HepG2 (cell line): Measurements from ENCODE around the gene TMEM184B. TPM values are rescaled to one million over a fixed set of nuclear protein-coding genes. Genes with fewer than 3 reads are reported as not detected.

Source experiments
- ARNTL ChIP-seq: sonication (generic); formaldehyde crosslinking; IDR thresholded peaks from 2 replicates; pipeline ENCODE4 v1.4.0; 2020; ENCODE audit warnings: mild to moderate bottlenecking, missing genetic modification reagents
- BORCS8-MEF2B ChIP-seq: sonication (generic); formaldehyde crosslinking; IDR thresholded peaks from 2 replicates; pipeline ENCODE4 v1.8.0; 2022; ENCODE audit warnings: mild to moderate bottlenecking, missing genetic modification reagents
- FOXP1 ChIP-seq, 2 experiments: fragments of 450-650 bp in 1 of 2; IDR thresholded peaks; 2 replicates each; pipeline ENCODE4 v1.6.1; 2017 to 2018; ENCODE audit warnings: antibody characterized with exemption in 1 of 2
- GABPA ChIP-seq, 2 experiments: IDR thresholded peaks; 2 replicates each; pipeline ENCODE4 v1.6.1; 2011 to 2016; ENCODE audit warnings: low read depth in 2 of 2, low read length in 1 of 2, missing biosample characterization in 1 of 2, missing genetic modification characterization in 1 of 2
- GABPB1 ChIP-seq: IDR thresholded peaks from 2 replicates; pipeline ENCODE4 v1.6.1; 2016; ENCODE audit warnings: mild to moderate bottlenecking, missing genetic modification reagents, moderate library complexity, missing compliant biosample characterization
- GFI1 ChIP-seq: sonication (generic); formaldehyde crosslinking; IDR thresholded peaks from 2 replicates; pipeline ENCODE4 v1.5.0; 2020; ENCODE audit warnings: missing genetic modification reagents, mild to moderate bottlenecking, borderline replicate concordance
- LCORL ChIP-seq, 2 experiments: fragments of 450-650 bp in 1 of 2; sonication (generic) in 1 of 2; formaldehyde crosslinking in 1 of 2; IDR thresholded peaks; 2 replicates each; pipeline versions ENCODE4 v1.5.0 to v1.6.1; 2017 to 2020; ENCODE audit warnings: antibody characterized with exemption in 1 of 2, missing genetic modification reagents in 1 of 2
- MIER3 ChIP-seq: IDR thresholded peaks from 2 replicates; pipeline ENCODE4 v1.6.1; 2016; ENCODE audit warnings: missing compliant biosample characterization, borderline replicate concordance
- MTA1 ChIP-seq: sonication (generic); formaldehyde crosslinking; IDR thresholded peaks from 2 replicates; pipeline ENCODE4 v1.4.0; 2020; ENCODE audit warnings: missing genetic modification reagents, mild to moderate bottlenecking, borderline replicate concordance
- NCOR1 ChIP-seq: fragments of 200-600 bp; sonication (generic); IDR thresholded peaks from 2 replicates; pipeline ENCODE4 v1.7.0; 2017; ENCODE audit warnings: antibody characterized with exemption, low read length, borderline replicate concordance
- NFIC ChIP-seq: IDR thresholded peaks from 2 replicates; pipeline ENCODE4 v1.6.1; 2012; ENCODE audit warnings: mild to moderate bottlenecking, low read length, inconsistent platforms
- NFYC ChIP-seq: IDR thresholded peaks from 2 replicates; pipeline ENCODE4 v1.6.1; 2016; ENCODE audit warnings: missing genetic modification reagents, missing compliant biosample characterization
- NR2F2 ChIP-seq: IDR thresholded peaks from 2 replicates; pipeline ENCODE4 v1.6.1; 2012; ENCODE audit warnings: low read depth, inconsistent platforms, borderline replicate concordance
- PHF8 ChIP-seq: sonication (generic); formaldehyde crosslinking; IDR thresholded peaks from 2 replicates; pipeline ENCODE4 v1.5.0; 2020; ENCODE audit warnings: missing genetic modification reagents
- PITX1 ChIP-seq: sonication (generic); formaldehyde crosslinking; IDR thresholded peaks from 2 replicates; pipeline ENCODE4 v1.5.1; 2020; ENCODE audit warnings: mild to moderate bottlenecking, missing genetic modification reagents
- RARA ChIP-seq: IDR thresholded peaks from 2 replicates; pipeline ENCODE4 v1.6.1; 2016; ENCODE audit warnings: missing genetic modification reagents, missing compliant biosample characterization
- RARG ChIP-seq: sonication (generic); formaldehyde crosslinking; IDR thresholded peaks from 2 replicates; pipeline ENCODE4 v1.4.0; 2020; ENCODE audit warnings: low read depth, mild to moderate bottlenecking, missing genetic modification reagents
- RCOR2 ChIP-seq: IDR thresholded peaks from 2 replicates; pipeline ENCODE4 v1.6.1; 2016; ENCODE audit warnings: missing biosample characterization, missing genetic modification reagents
- RXRB ChIP-seq: IDR thresholded peaks from 2 replicates; pipeline ENCODE4 v1.6.1; 2016; ENCODE audit warnings: borderline replicate concordance, missing genetic modification reagents, missing compliant biosample characterization
- SOX6 ChIP-seq, 2 experiments: fragments of 450-650 bp in 1 of 2; sonication (generic) in 1 of 2; formaldehyde crosslinking in 1 of 2; IDR thresholded peaks; 2 replicates each; pipeline versions ENCODE4 v1.4.0 to v1.6.1; 2017 to 2020; ENCODE audit warnings: antibody characterized with exemption in 1 of 2, mild to moderate bottlenecking in 1 of 2, missing genetic modification reagents in 1 of 2
- SP1 ChIP-seq, 2 experiments: fragments of 450-650 bp in 1 of 2; sonication (generic) in 1 of 2; formaldehyde crosslinking in 1 of 2; IDR thresholded peaks; 2 replicates each; pipeline versions ENCODE4 v1.4.0 to v1.6.1; 2016 to 2020; ENCODE audit warnings: missing genetic modification reagents in 1 of 2
- STAG1 ChIP-seq: sonication (generic); formaldehyde crosslinking; IDR thresholded peaks from 2 replicates; pipeline ENCODE4 v1.4.0; 2020; ENCODE audit warnings: missing genetic modification reagents
- ZBTB20 ChIP-seq: sonication (generic); formaldehyde crosslinking; IDR thresholded peaks from 2 replicates; pipeline ENCODE4 v1.8.1; 2023; ENCODE audit warnings: missing genetic modification reagents, low read depth, mild to moderate bottlenecking, borderline replicate concordance
- ZNF317 ChIP-seq: sonication (generic); formaldehyde crosslinking; IDR thresholded peaks from 2 replicates; pipeline ENCODE4 v1.5.0; 2020; ENCODE audit warnings: mild to moderate bottlenecking, missing genetic modification reagents
- ZNF350 ChIP-seq: sonication (generic); formaldehyde crosslinking; IDR thresholded peaks from 2 replicates; pipeline ENCODE4 v1.4.0; 2020; ENCODE audit warnings: mild to moderate bottlenecking, low read depth, missing genetic modification reagents, borderline replicate concordance
- polyA plus RNA-seq, 8 experiments: library from polyadenylated mRNA; depleted of rRNA in 3 of 8; stranded (reverse) in 7 of 8; unstranded in 1 of 8; fragments of >200 nt; fragmentation: Illumina TruSeq in 4 of 8; extraction: Trizol in 4 of 8; gene quantifications; 2 replicates each; pipeline versions ENCODE4 v1.2.1 to v1.2.3, GENCODE V29; 2011 to 2016; ENCODE audit warnings: low read depth in 4 of 8, missing spikeins in 1 of 8, mixed read lengths in 1 of 8; ENCODE audit not compliant: insufficient read depth in 1 of 8
- total RNA-seq, 5 experiments: library from RNA; depleted of rRNA; stranded (reverse); fragments of >200 nt; fragmentation: Illumina TruSeq; extraction: Trizol; gene quantifications; 2 replicates each; pipeline ENCODE4 v1.2.3, GENCODE V29; 2016; ENCODE audit warnings: low read depth in 1 of 5
- TF ChIP-seq, protein P1 (sequence below): sonication (generic); formaldehyde crosslinking; IDR thresholded peaks from 2 replicates; pipeline ENCODE4 v1.4.0; 2020; ENCODE audit warnings: missing genetic modification reagents, borderline replicate concordance

Gene TMEM184B
- total and polyA plus RNA-seq, 2 of the 13 experiments (the other 11 are each of a cell fraction or from before 2014, with no cell fraction given), result 15.9 to 16.0 TPM

DNA sequence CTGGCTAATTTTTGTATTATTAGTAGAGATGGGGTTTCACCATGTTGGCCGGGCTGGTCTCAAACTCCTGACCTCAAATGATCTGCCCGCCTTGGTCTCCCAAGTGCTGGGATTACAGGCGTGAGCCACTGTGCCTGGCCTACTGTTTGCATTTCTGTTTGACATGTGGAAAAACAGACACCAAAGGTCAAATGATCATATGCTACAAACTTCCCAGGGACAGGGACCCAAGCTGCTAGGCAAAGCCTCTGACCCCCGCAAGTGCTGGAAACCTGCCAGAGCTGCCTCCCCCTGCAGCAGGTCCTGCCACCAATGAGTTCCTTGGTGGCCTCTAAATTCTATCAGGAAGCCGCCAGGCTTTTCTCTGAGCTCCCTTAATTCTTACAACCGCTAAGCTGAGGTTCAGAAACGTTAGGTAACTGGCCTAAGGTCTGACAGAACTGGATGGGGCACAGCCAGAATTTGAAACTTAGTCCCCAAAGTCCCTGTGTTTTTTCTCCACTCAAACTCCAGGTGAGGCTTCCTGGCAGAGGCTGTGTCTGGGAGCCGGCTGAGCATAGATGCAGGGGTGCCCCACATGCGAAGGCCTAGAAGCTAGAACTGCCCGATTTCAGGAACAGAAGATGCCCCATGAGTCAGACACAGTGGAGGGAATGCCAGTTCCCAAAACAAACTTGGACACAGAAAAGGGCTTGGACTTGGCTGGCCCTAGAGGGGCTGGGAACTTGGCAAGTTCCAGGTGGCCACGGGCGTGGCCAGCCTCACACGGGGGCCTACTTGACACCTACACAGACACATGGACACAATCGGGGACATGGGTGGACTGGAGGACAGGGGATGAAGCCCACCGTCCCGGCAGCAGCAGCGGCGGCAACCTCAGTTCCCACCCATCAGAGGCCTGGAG lies 37.1 kb upstream of the TMEM184B start (continued):
- TF ChIP-seq, protein P1, sequence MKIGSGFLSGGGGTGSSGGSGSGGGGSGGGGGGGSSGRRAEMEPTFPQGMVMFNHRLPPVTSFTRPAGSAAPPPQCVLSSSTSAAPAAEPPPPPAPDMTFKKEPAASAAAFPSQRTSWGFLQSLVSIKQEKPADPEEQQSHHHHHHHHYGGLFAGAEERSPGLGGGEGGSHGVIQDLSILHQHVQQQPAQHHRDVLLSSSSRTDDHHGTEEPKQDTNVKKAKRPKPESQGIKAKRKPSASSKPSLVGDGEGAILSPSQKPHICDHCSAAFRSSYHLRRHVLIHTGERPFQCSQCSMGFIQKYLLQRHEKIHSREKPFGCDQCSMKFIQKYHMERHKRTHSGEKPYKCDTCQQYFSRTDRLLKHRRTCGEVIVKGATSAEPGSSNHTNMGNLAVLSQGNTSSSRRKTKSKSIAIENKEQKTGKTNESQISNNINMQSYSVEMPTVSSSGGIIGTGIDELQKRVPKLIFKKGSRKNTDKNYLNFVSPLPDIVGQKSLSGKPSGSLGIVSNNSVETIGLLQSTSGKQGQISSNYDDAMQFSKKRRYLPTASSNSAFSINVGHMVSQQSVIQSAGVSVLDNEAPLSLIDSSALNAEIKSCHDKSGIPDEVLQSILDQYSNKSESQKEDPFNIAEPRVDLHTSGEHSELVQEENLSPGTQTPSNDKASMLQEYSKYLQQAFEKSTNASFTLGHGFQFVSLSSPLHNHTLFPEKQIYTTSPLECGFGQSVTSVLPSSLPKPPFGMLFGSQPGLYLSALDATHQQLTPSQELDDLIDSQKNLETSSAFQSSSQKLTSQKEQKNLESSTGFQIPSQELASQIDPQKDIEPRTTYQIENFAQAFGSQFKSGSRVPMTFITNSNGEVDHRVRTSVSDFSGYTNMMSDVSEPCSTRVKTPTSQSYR, result peak; percentile 29; the same call in 1 of the 2 replicates
- TF ChIP-seq GABPA (IDR thresholded peaks at IDR 0.05; ENCODE audit: low read depth, low read length) (no peak), GABPA (CRISPR knock-in tag; IDR thresholded peaks at IDR 0.05; ENCODE audit: low read depth) (peak; percentile 33; the same call in 1 of the 2 replicates), PHF8 (CRISPR knock-in tag) (peak; percentile 28; the same call in 1 of the 2 replicates), RARG (no peak), ZBTB20 (peak; percentile 68; the same call in 1 of the 2 replicates), SOX6 (IDR thresholded peaks at IDR 0.05) (no peak), SOX6 (CRISPR knock-in tag; IDR thresholded peaks at IDR 0.05) (peak; percentile 74; the same call in 1 of the 2 replicates), NFYC (CRISPR knock-in tag) (no peak), SP1 (IDR thresholded peaks at IDR 0.05) (no peak), SP1 (CRISPR knock-in tag; IDR thresholded peaks at IDR 0.05) (no peak), MIER3 (0 out of 2 replicates have a peak, but pooled peaks have one; percentile 14), ZNF350 (peak; percentile 32; the same call in 1 of the 2 replicates), GFI1 (0 out of 2 replicates have a peak, but pooled peaks have one; percentile 62), MTA1 (CRISPR knock-in tag) (peak; percentile 55; the same call in 1 of the 2 replicates), ARNTL (CRISPR knock-in tag) (peak; percentile 25; the same call in 1 of the 2 replicates), ZNF317 (CRISPR knock-in tag) (peak; percentile 75), BORCS8-MEF2B (CRISPR knock-in tag) (peak; percentile 53; the same call in 1 of the 2 replicates), NR2F2 (peak; percentile 87), PITX1 (CRISPR knock-in tag) (peak; percentile 77), LCORL (IDR thresholded peaks at IDR 0.05) (no peak), LCORL (CRISPR knock-in tag; IDR thresholded peaks at IDR 0.05) (peak; percentile 90), NFIC (peak; percentile 39; the same call in 1 of the 2 replicates), GABPB1 (peak; percentile 11; the same call in 1 of the 2 replicates), RCOR2 (peak; percentile 59; the same call in 1 of the 2 replicates), RARA (CRISPR knock-in tag) (peak; percentile 83), RXRB (CRISPR knock-in tag) (peak; percentile 94), NCOR1 (peak; percentile 21; the same call in 1 of the 2 replicates), STAG1 (CRISPR knock-in tag) (peak; percentile 7; the same call in 1 of the 2 replicates), FOXP1 (IDR thresholded peaks at IDR 0.05) (no peak), FOXP1 (CRISPR knock-in tag; IDR thresholded peaks at IDR 0.05) (peak; percentile 50; the same call in 1 of the 2 replicates)
